ENCODE results near the gene GSAP.

The GSAP gene

DNA sequence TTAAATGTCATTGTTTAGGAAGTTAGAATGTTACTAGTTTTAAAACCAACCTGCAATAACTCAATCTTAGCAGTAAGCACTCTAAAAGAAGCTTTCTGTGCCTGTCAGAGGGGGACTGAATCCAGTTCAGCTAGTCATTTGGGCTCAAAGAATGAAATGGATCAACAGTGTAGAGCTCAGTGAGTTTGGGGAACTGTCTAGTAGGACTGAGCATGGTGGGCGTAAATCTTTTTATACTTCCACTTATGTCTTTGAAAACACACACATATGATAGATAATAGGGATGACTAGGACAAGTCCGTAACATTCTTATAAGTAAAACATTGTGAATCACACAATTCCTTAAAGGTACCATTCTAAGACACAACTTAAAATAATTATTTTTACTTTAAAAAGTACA lies 11.5 kb downstream of the GSAP start:
- no peak overlapping the region for H3K4me3 Mint-ChIP-seq
- no peaks in the 10 kb centered on the region for H3K9me3 Mint-ChIP-seq
- H3K27ac Mint-ChIP-seq = no peak overlapping the region
- peaks cover 9% of the 10 kb centered on the region for H3K36me3 Mint-ChIP-seq
- no peaks in the 10 kb centered on the region for H3K27me3 Mint-ChIP-seq
- H3K4me1 Mint-ChIP-seq = peaks cover 13% of the 10 kb centered on the region

DNA sequence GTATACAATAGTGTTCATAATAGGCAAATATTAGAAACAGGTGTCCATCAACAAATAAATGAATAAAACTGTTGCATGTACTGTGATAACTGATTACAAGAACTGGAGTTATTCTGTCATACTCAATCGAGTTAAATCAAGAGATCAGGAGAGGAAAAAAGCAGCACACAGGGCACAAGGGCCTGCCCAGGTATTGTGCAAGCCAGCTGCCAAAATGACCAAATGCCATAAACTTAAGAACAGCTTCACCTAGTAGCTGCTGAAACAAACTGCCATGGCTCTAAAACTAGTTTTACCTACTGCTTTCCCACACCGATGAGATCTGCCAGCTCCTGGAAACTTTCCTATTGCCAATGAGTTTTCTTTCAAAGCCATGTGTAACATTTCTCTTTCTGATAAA lies 12.2 kb downstream of the GSAP start:
- no peak overlapping the region for H3K4me3 Mint-ChIP-seq
- H3K4me1 Mint-ChIP-seq = peaks cover 7% of the 10 kb centered on the region
- H3K9me3 Mint-ChIP-seq = no peaks in the 10 kb centered on the region
- peaks cover 9% of the 10 kb centered on the region for H3K36me3 Mint-ChIP-seq
- H3K27me3 Mint-ChIP-seq = no peaks in the 10 kb centered on the region
- no peak overlapping the region for H3K27ac Mint-ChIP-seq

DNA sequence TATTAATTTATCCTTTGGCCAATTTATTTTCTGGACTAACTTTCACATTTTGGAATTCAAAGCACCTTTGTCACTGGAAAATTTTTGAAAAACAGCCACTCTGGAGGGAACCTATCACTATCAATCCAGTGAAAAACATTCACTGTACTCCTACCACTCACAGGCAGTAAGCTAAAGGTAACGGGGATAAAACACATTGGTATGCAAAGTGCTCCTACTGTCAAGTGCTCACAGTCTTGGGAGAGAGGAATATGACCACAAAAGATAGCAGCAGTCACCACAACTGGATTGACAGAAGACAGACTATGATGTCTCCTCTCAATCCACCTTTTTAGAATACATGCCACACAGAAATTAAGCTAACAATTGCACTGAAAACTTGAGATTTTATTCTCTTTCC lies 13.3 kb downstream of the GSAP start:
- Mint-ChIP-seq H3K36me3 (peaks cover 10% of the 10 kb centered on the region), H3K9me3 (no peaks in the 10 kb centered on the region), H3K27ac (no peak overlapping the region), H3K27me3 (no peaks in the 10 kb centered on the region), H3K4me1 (peaks cover 3% of the 10 kb centered on the region), H3K4me3 (no peak overlapping the region)

DNA sequence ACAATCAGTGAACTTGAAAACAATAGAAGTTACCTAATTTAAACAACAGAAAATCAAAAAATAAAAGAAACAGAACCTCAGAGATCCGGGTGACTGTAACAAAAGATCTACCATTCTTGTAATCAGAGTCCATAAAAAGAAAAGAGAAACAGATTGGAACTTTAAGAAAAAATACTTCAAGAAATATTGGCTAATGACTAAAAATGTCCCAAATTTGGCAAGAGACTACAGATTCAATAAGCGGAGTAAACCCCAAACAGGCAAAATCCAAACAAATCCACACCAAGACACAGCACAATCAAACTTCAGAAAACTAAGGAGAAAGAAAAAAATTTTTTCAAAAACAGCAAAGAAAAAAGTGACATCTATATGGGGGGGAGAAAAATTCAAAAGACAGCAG lies 15.1 kb downstream of the GSAP start:
- Mint-ChIP-seq H3K36me3 (peaks cover 17% of the 10 kb centered on the region), H3K27ac (no peak overlapping the region)

DNA sequence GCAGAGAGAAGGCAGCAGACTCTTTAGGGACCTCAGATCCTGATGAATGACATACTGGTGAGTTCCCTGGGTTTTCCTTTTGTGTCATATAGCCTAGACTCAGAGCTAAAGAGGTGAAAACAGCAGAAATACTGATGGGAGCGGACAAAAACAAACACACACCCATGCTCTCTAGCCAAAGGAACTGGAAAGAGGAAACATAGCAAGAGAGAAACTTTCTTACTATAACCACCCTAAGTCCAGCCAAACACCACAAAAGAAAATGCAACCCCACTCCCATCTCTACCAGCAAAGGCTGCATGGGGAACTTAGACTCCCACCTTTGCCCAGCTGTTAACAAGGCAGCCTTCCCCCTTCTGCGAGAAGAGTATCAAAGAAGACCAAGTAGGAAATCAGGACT lies 16.3 kb downstream of the GSAP start:
- H3K27me3 Mint-ChIP-seq = no peaks in the 10 kb centered on the region
- H3K9me3 Mint-ChIP-seq = no peaks in the 10 kb centered on the region
- no peak overlapping the region for H3K27ac Mint-ChIP-seq
- peaks cover 21% of the 10 kb centered on the region for H3K36me3 Mint-ChIP-seq
- peaks cover 8% of the 10 kb centered on the region for H3K4me1 Mint-ChIP-seq
- H3K4me3 Mint-ChIP-seq = no peak overlapping the region

More for the DNA sequence above, 15.1 kb downstream of the GSAP start:
- Mint-ChIP-seq H3K27me3 (no peaks in the 10 kb centered on the region), H3K9me3 (no peaks in the 10 kb centered on the region), H3K4me1 (peaks cover 3% of the 10 kb centered on the region), H3K4me3 (no peak overlapping the region)

DNA sequence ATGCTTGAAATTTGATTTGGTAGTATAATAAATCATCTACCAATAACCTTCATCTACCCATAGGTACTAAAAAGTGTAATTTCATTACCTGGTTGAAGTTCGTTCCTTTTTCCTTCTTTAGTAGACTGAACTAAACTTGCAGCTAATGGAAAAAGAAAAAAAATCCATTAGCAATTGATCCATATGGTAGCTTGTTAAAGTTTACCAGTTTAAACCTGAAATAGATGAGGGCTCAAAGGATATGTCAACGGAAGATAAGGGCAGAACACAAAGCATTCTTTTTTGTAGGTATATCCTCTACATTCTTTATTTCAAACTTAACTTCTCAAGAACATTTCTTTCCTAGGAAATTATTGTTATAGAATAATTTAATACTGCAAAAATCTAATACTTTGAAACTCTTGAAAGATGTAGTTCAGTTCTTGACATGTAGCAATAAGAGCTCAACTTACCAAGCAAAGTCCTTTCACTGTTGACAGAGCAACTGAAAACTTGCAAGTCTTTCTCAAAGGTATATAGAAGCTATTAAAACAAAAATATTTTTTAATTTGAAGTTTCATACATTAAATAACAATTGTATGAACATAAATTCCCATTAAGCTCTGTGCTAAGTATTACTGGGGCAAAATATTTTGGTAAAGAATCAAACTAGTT lies 19.1 kb downstream of the GSAP start:
- peaks cover 29% of the 10 kb centered on the region for H3K4me1 Mint-ChIP-seq
- H3K27ac Mint-ChIP-seq = no peak overlapping the region
- H3K9me3 Mint-ChIP-seq = no peaks in the 10 kb centered on the region
- peaks cover 33% of the 10 kb centered on the region for H3K36me3 Mint-ChIP-seq
- H3K27me3 Mint-ChIP-seq = no peaks in the 10 kb centered on the region
- H3K4me3 Mint-ChIP-seq = no peak overlapping the region

DNA sequence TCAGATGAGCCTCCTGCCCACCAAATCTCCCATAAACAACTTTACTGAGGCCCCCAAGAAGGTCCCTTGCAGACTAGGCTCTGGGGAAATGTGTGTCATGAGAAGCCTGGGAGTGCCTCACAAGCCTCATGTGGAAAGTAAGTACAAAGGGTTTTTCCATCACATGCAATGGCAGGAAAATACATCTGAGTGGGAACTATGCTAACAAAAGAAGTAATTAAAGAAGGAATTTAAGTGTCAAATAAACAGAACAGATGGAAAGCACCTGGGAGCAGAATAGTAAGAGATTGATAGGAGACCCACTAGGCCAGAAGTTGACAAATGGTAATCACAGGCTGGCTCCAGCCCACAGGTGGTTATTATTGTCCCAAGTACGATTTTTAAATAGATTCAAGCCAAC lies 20.5 kb downstream of the GSAP start:
- no peak overlapping the region for H3K4me3 Mint-ChIP-seq
- H3K27ac Mint-ChIP-seq = no peak overlapping the region
- peaks cover 31% of the 10 kb centered on the region for H3K36me3 Mint-ChIP-seq
- no peaks in the 10 kb centered on the region for H3K27me3 Mint-ChIP-seq
- peaks cover 34% of the 10 kb centered on the region for H3K4me1 Mint-ChIP-seq
- H3K9me3 Mint-ChIP-seq = no peaks in the 10 kb centered on the region

DNA sequence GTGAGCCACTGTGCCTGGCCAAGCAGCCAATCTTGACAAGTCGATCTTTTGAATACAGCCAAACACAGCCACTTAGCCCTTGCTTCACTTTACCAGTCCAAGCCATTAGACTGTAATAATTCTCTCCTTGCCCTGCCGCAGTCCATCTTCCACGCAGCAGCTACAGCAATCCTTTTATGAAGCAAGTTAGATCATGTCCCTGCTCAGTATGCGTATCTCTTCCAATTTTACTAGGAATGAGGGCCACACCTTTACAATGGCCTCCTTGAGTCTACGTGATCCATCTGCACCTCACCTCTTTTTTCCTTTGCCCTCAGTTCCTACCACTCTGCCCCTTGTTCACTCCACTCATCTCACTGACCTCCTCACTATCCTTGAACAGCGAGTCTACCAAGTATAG lies 22.2 kb downstream of the GSAP start:
- Mint-ChIP-seq H3K27ac (peak overlapping the region; percentile 61), H3K36me3 (peaks cover 28% of the 10 kb centered on the region), H3K9me3 (no peaks in the 10 kb centered on the region), H3K4me3 (peak overlapping the region; percentile 27), H3K4me1 (peaks cover 31% of the 10 kb centered on the region), H3K27me3 (no peaks in the 10 kb centered on the region)

DNA sequence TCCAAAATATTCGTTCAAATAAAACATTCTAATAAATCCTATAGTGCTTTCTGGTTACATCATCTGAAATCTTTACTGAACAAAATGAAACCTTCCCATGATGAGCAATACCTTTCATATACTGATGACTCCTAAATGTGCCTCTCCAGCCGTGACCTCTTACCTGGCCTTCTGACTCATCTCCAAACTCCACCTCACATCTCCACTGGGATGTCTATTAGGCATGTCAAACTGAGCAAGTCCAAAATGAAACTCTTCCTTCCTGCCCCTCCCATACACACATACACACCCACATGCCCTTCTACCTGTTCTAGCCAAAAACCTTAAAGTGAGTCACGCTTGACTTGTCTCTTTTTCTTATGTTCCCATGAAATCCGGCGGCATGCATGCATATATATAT lies 22.9 kb downstream of the GSAP start:
- H3K4me1 Mint-ChIP-seq = peaks cover 33% of the 10 kb centered on the region
- no peak overlapping the region for H3K27ac Mint-ChIP-seq
- H3K9me3 Mint-ChIP-seq = no peaks in the 10 kb centered on the region
- peaks cover 30% of the 10 kb centered on the region for H3K36me3 Mint-ChIP-seq
- H3K4me3 Mint-ChIP-seq = peak overlapping the region; percentile 5
- H3K27me3 Mint-ChIP-seq = no peaks in the 10 kb centered on the region

DNA sequence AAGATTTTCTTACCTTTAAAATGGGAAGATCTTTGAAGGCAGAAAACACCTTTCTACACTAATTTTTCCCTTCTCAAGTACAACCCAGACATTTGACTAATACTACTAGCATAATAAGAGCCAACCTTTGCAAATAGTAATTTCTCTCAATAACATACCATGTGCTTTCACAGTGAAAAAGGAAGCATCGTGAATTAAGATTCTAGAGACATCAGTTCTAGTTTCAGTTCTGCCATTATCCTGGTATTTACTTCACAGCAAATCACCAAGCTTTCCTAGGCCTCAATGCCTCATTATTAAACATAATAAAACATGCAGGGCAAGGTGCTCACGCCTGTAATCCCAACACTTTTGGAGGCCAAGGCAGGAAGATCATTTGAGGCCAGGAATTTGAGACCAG lies 24.9 kb downstream of the GSAP start:
- H3K36me3 Mint-ChIP-seq = peaks cover 30% of the 10 kb centered on the region
- no peaks in the 10 kb centered on the region for H3K27me3 Mint-ChIP-seq
- no peak overlapping the region for H3K27ac Mint-ChIP-seq
- H3K4me3 Mint-ChIP-seq = no peak overlapping the region
- no peaks in the 10 kb centered on the region for H3K9me3 Mint-ChIP-seq
- H3K4me1 Mint-ChIP-seq = peaks cover 37% of the 10 kb centered on the region

DNA sequence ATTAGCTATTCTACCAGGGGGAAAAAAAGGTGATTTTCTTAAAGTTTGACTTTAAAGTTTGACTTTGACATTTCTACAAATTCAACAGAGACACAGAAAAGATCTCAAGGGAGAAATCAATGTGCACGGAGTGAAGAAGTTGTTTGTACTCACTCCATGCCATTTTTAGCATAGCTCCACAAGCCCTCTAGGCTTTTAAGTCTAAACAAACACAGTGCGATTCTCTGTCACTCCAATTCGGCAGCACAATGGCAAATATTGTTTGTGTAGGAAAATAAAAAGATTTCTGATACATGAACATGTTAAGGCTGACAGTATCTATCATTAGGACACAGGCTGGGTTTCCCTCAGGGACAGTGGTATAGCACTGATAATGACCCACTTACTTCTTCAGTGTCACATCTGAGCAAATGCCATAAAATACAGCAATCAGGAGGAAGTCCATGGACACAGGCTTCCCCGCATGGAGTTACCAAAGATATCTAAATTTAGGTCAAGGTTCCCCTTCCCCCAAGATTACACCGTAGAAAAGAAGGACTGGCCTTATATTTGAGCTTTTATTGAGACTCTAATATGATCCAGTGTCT lies 28.0 kb downstream of the GSAP start:
- H3K27me3 Mint-ChIP-seq = no peaks in the 10 kb centered on the region
- peaks cover 28% of the 10 kb centered on the region for H3K36me3 Mint-ChIP-seq
- peaks cover 24% of the 10 kb centered on the region for H3K4me1 Mint-ChIP-seq
- no peaks in the 10 kb centered on the region for H3K9me3 Mint-ChIP-seq
- no peak overlapping the region for H3K27ac Mint-ChIP-seq
- H3K4me3 Mint-ChIP-seq = no peak overlapping the region

DNA sequence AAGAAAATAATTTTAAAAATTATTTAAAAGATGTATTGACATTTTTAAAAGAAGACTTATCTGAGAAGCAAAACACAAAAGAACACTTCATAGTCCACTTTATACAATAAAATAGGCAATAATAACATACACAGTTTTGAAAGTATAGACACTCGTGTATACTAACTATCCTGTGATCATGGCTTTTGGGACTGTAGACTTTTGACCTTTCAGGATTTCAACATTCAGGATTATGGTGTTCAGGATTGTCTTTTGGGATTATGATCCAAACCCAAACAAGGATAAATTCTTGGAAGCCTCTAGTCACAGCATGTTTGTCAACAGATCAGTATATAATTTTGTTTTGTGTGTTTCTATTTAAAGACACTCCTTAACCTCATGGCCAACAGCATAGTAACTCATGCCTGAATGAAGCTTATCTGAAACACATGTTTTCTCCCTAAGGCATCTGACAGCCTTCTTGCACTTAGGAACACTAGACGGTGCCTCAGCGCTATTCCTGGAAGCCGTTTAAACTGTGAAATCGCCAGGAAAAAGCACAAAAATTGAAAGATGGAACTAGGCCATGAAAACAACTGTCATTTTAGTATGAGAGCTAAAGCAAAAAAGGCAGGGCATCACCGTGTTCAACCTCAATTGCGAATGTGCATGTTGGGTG lies 29.9 kb downstream of the GSAP start:
- H3K4me3 Mint-ChIP-seq = no peak overlapping the region
- peaks cover 34% of the 10 kb centered on the region for H3K36me3 Mint-ChIP-seq
- no peak overlapping the region for H3K27ac Mint-ChIP-seq

DNA sequence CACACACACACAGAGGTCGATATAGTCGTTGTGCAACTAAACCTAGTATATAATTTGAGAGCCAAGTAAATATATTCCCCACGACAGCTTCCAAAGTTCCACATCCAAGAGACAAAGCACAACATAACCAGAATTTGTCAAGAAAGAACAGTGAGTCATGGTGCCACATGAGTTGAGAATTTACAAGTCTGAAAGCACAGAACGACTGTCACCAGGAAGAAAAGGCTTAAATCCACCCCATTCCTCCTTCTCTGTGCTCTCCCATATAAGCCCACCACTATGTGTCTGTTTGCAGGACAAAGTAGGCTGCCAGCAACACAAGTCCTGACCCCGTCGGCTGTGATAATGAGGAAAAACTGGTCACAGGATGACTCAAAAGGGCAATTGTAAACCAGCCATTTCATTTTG lies 32.8 kb downstream of the GSAP start:
- Mint-ChIP-seq H3K9me3 (no peaks in the 10 kb centered on the region), H3K27me3 (no peaks in the 10 kb centered on the region), H3K4me3 (no peak overlapping the region), H3K36me3 (peaks cover 36% of the 10 kb centered on the region), H3K4me1 (peaks cover 21% of the 10 kb centered on the region), H3K27ac (no peak overlapping the region)

More for the DNA sequence above, 29.9 kb downstream of the GSAP start:
- no peaks in the 10 kb centered on the region for H3K27me3 Mint-ChIP-seq
- H3K9me3 Mint-ChIP-seq = no peaks in the 10 kb centered on the region
- H3K4me1 Mint-ChIP-seq = peaks cover 22% of the 10 kb centered on the region

DNA sequence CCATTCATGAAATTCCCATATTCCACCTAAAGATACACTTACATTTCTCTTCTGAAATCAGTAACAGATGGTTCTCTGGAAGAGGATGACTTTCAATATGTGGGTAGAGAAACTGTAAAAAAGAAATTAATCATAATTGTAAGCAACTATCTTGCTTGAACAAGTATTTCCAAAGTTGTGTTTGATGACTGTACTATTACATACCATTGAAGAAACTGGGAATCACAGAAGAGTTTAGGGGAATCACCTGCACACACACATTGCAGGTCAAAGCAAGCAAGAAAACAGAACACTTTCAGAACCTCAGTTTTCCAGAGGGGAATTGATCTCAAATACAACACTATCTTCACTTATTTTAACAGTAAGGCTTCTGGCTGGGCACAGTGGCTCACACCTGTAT lies 33.6 kb downstream of the GSAP start:
- H3K36me3 Mint-ChIP-seq = peaks cover 36% of the 10 kb centered on the region

DNA sequence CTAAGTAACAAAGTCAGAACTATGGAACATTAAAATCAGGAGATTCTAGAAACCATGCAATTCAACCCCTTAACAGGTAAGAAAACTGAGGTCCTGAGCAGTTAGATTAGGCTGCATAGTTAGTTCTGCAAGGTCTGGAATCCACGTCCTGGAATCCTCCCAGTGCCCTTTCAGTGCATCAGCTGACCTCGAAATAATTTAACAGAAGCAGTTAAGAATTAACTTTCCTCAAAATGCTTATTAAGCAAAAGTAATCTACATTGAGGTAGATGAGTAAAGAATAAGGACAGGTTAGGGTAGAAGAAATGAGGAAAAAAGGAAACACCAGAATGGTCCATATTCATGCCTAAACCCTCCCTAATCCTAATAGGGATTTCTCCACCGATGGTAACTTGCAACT lies 37.6 kb downstream of the GSAP start:
- H3K4me3 Mint-ChIP-seq = no peak overlapping the region
- H3K4me1 Mint-ChIP-seq = peaks cover 17% of the 10 kb centered on the region
- H3K9me3 Mint-ChIP-seq = no peaks in the 10 kb centered on the region
- H3K36me3 Mint-ChIP-seq = peaks cover 30% of the 10 kb centered on the region
- H3K27me3 Mint-ChIP-seq = no peaks in the 10 kb centered on the region
- no peak overlapping the region for H3K27ac Mint-ChIP-seq

More for the DNA sequence above, 33.6 kb downstream of the GSAP start:
- Mint-ChIP-seq H3K27me3 (no peaks in the 10 kb centered on the region), H3K27ac (peak overlapping the region; percentile 19), H3K4me3 (peak overlapping the region; percentile 30), H3K4me1 (peaks cover 17% of the 10 kb centered on the region), H3K9me3 (no peaks in the 10 kb centered on the region)

DNA sequence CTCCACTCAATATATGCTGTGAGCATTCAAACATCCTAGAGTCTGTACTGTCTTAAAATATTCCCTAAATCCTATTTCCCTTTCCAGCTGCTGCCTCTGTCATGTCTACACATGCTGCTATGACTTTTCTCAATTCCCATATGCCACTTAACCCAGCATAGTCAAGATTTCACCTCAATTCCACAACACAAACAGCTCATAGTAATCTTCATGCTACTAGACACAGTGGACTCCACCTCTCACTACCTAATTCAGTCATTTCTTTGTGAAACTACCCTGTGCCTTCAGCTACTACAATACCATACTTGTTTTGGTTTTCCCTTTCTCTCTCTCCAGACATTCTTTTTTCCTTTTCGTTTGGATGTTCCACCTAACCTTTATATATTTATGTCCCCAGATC lies 45.5 kb downstream of the GSAP start:
- no peak overlapping the region for H3K27ac Mint-ChIP-seq
- no peaks in the 10 kb centered on the region for H3K9me3 Mint-ChIP-seq
- H3K36me3 Mint-ChIP-seq = peaks cover 34% of the 10 kb centered on the region
- no peaks in the 10 kb centered on the region for H3K27me3 Mint-ChIP-seq
- no peak overlapping the region for H3K4me3 Mint-ChIP-seq
- H3K4me1 Mint-ChIP-seq = no peaks in the 10 kb centered on the region

Measured in activated naive CD4-positive, alpha-beta T cell treated with anti-CD3 and anti-CD28 coated beads, Interleukin-2, amount 50 U/mL, for 24 hours (primary cell).